NCI-H2029 treated with DMSO at 0.1 percent for 48 hours (cell line): ENCODE measurements around the gene ZNF558.

Experiments used
- DNase-seq: peaks from one replicate; lab custom pipeline; 2025; lab: John Stamatoyannopoulos, UW

The ZNF558 gene

DNA sequence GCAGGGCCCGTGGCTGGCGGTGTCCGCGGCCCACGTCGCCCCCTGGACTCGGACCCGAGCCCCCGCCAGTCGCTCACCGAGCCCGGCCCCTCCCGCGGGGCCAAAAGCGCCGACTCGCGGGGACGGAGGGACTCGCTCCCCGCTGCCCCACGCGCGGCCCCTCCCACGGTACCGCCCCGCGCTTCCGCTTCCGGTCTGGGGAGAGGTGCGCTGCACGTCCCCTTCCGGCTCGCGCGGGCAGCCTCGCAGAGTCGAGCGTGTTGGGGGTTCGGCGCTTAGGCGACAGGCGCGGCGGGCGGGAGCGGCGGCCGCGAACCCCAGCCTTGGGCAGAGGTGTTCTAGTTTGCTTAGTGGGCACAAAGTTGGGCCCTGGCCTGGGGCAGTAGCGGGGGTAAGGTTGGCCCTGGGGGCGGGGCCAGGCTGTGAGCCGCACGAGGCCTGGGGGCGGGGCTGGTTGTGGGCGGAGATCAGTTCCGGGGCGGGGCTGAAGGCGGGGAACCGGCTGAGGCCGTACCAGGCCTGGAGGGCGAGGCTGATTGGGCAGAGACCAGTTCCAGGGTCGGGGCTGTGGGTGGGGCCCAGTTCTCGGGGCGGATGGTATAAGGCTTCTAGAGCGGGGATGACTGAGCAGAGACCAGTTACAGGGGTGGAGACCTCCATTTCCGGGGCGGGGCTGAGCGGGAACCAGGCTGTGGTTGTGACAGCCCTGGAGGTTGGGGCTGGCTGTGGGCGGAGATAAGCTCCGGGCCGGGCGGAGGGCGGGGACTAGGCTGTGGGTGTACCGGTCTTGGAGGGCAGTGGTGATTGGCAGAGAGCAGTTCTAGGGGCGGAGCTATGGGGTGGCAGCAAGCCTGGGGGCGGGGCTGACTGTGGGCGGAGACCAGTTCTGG lies at the start of gene ZNF558, which contains the start of gene MBD3L1:
Gene ZNF558, minus strand, starts transcription at position 173 of the 890 bp plus-strand sequence. CDS start 9,645 bp downstream, outside the sequence.
Gene MBD3L1, plus strand, starts transcription at position 246 of the 890 bp plus-strand sequence. CDS start 10,302 bp downstream, outside the sequence.
- peak; percentile 97 for DNase-seq

DNA sequence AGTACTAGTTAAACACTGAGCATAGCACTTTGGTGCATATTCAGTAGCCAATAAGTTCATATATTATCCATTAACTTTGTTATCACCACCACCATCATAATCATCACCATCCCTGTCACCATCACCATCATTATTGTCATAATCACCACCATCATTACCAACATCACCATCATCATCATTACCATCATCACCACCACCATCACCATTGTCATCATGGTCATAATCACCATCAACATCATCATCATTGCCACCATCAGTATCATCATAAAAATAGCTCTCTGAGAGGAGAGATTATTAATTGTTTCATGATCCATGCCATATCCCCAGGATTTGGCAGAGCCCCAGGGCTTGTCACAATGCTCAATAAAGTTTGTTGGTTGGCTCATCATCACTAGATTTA lies 49.4 kb upstream of the ZNF558 start:
- no peak for DNase-seq

DNA sequence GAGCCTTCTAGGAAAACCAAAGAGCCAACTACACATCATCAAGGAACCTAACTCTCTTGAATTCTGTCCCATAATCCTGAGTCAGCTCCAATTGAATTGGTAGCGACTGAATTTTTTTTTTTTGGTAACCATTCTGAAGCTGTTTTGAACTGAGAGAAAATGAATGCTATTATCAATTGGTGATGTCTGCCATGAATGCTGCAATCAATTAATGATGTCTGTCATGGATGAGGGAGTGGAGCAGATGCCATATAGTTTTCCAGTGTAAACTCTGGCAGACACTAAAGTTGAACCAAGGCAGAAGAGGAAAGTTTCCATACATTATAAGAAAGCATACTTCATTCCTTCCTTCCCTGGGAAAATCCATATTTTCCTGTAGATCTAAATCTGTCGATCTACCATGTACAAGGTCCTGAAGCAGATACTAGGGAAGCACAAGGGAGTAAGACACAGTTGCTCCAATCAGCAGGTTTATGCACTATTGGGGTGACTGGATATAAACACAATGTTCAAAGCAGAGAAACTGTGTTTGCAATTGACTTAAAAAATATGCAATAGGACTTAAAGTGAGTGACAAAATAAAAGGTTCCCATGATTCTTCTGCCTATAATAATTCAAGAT lies 48.9 kb upstream of the ZNF558 start:
- no peak for DNase-seq

DNA sequence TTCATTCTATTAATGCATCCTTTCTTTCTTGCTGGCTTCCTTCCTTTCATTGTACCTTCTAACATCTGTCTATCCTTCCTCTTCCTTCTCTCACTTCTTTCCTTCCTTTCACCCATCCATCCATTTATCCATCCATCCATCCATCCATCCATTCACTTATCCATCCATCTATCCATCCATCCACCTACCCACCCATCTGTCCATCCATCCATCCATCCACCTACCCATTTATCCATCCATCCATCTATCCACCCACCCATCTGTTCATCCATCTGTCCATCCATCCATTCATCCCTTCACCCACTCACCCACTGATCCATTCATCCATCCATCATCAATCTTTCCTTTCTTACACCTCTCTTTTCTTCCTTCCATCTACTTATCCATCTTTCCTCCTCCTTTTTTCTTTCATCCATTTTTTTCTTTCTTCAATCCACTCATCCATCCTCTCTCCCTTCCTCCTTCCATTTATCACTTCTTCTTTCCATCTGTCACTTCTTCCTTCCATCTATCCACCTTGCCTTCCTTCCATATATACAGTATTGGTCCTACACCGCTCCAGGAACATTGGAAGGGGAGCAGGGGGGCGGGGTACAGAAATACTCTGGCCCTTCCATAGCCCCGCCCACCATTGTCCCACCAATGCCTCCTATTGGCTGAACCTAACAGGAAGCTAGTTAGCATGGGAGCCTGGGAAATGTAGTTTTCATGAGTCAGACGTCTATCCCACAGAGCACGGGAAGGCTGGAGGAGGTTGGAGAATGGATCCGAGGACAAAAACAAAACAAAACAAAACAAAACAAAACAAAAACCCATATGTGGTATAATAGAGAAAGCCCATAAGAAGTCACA lies 46.0 kb upstream of the ZNF558 start:
- DNase-seq, result no peak

DNA sequence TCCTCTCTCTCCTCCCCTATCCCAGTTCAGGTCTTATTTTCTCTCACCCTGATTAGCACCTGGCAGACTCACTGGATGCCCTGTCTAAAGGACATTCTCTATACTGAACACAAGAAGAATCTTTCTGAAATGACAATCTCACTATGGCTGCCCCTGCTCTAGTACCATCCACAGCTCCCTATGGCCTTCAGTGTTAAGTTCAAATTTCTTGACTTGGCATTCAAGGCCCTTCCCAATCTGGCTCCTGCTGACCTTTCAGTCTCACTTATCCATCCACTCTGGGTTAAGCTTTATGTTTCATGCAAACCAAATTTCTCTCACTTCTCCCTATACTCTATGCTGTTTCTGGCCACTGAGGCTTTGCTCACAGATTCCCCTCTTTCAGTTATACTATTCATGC lies 34.2 kb upstream of the ZNF558 start:
- DNase-seq, result no peak

DNA sequence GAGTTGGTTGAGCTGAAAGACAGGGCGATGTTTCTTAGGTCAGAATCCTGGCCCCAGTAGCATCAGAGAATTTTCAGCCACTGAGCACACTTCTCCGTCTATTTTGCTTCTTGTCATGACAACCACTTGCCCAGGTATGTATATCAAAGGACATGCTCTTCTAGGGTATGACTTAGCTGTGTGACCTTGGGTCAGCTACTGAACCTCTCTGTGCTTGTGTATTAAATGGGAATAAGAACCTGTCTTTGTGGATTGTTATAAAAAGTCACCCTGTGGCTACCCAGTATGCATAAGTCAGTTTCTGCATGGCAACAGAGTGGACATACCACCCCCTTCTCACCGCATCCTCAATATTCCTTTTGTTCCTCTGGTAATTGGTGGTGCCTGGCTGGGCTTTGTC lies 26.2 kb upstream of the ZNF558 start:
- DNase-seq, result no peak

DNA sequence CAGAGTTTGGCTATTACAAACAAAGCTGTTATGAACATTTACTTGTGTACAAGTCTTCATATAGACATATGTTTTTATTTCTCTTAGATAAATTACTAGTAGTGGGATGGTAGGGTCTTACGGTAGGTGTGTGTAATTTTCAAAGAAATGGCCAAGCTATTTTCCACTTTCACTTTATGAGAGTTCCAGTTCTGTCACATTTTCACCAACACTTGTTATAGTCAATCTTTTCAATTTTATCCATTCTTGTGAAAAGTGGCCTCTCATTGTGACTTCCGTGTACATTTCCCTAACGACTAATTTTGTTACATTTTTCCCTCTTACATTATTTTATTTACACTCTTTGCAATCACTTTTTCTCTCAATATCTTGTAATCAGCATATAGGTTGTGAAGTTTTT lies 18.4 kb upstream of the ZNF558 start:
- no peak for DNase-seq

DNA sequence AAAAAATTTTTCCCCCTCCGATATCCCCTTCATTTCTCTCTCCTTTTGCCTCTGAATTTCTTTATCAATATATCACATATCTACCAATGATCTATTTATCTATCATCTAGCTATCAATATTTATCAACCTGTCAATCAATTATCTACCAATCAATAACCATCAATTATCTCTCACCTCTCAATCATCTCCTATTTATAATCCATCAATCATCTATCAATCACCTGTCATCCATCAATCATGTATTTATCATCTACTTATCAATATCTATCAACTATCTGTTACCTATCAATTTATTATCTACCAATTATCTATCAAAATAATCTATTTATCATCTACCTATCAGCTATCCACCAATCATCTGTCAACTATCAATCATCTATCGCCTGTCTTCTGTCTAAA lies 17.1 kb upstream of the ZNF558 start:
- DNase-seq, result no peak

DNA sequence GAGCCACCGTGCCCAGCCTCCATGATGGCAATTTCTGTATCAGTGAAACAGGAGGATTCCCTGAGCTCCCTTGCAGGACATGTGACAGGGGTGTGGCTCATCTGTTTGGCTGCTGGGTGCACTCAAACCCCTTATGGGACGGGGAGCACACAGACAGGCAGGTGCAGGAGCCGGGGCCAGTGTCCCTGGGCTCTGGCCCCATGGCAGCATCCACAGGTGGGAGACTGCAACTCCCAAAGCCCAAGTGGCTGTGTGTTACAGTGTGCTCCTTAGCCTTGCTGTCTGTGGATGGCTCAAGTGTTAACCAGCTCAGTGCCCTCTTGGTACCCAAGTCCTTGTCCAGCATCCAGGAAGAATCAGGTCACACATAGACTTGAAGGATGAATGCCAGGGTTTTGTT lies 14.7 kb upstream of the ZNF558 start:
- DNase-seq, result no peak

DNA sequence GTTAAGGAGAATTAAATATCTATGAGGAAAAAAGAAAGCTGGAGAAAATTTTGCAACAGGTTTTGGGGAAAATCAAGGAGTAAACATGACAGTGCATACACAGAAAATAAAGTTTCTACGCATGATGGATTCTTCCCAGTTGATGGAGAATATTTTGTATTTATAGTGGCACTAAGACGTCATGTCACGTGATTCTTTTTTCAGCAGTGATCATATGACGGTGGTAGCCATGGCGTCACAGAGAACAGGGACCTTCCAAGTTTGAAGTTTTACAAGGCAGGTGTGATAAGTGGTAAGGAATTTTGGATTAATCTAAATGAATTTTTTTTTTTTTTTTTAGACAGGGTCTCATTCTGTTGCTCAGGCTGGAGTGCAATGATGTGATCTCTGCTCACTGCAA lies 8.6 kb upstream of the ZNF558 start:
- no peak for DNase-seq

DNA sequence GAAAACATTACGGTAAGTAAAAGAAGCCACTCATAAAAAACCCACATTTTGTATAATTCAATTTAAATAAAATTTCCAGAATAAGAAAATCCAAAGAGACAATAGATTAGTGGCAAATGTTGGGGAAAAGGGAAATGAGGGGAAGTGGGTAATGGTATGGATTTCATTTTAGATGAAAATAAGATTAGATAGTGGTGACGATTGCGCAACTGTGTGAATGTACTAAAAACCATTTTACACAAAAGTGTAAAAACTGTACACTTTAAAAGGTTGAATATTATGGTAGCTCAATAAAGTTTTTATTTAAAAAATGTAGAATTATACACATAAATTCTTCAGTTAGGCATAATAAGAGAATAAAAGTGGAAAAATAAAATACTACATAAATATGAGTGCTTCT lies 3.8 kb upstream of the ZNF558 start:
- DNase-seq, result no peak

DNA sequence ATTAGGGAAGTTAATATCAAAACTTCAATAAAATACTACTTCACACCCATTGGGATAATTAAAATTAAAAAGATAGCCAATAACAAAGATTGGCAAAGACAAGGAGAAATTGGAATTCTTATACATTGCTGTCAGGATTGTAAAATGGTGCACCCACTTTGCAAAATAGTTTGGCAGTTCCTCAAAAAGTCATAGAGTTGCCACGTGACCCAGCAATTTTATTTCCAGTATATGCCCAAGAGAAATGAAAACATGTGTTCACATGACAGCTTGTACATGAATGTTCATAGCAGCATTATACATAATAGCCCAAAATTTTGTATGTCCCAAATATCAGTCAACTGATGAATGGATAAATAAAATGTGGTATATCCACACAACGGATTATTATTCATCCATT lies 3.3 kb upstream of the ZNF558 start:
- DNase-seq, result no peak

DNA sequence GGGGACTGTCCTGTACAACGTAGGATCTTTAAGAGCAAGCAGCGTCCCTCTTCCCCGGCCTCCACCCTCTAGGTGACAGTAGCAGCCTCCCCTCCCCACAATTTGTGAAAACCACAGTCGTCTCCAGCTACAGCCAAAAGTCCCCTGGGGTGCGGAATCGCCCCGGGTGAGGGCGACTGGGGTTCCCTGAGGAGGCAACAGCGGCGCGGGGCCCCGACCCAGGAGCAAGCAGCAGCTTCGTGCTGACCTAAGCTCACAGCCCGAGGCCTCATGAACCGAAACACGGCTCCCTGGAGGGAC lies 322 bp downstream of the ZNF558 start:
- DNase-seq, result no peak

DNA sequence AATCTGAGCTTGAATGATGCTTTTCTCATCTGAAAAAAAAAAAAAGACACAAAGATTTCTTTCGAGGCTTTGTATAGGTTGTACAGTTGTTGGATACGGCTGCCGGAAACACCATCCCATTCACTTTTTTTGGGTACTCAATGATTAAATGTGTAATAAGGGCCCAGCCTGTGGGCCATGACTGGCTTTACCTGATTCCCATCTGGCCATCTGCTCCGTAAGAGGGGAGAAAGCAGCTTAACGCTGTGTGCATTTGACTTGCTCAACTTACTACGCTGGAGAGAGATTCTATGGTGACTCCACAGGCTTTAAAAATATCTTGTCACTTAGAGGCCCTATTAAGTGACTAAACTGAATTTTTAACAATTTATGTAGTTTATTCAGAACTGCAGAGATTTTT lies 731 bp downstream of the ZNF558 start:
- DNase-seq, result no peak

DNA sequence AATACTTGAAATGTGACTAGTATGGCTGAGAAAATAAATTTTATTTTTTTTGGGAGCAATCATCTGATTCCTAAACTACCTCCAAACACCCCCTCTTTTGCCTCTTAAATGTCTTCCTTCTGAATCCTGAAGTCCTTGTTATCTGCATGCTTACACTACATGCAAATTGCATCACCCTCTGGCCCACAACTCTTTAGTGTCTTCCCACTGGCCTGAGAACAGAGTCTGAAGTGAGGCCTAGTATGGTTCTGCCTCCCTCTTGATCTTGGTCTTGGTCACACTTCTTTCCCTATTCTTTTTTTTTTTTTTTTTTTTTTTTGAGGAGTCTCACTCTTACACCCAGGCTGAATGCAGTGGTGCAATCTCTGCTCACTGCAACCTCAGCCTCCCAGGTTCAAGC lies 4.8 kb downstream of the ZNF558 start:
- no peak for DNase-seq

DNA sequence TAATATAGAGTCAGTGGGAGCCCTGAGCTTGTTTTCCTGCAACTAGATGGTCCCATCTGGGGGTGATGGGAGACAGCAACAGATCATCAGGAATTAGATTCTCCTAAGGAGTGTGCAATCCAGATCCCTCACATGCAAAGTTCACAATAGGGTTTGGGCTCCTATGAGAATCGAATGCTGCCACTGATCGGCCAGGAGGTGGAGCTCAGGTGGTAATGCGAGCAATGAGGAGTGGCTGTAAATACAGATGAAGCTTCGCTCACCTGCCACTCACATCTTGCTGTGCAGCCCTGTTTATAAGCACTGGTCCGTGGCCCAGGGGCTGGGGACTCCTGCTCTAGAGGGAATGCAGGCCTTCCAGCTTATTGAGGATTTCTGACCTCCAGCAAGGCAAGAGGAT lies 5.7 kb downstream of the ZNF558 start:
- DNase-seq, result no peak

DNA sequence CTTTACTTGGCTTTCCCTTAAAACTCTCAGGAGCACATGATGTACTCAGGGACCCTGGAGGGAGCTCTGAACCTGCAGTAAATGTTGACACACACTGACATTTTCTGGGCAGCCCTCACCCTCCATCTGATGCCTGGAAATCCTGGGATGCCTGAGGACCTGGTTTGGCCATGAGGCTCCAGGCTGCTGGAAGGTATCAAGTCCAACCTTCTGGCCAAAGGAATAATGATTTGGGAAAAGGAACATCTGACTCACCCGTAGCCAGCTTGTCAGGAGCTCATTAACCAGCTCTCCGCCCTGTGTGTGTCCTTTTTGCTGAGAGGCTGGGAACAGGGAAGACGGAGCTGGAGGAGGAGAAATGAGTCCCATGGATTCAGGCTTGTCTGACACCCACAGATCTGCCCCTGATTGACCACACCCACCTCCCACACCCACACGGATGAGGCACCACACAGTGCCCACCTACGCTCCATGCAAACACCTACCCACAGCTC lies 10.3 kb downstream of the ZNF558 start:
- no peak for DNase-seq

DNA sequence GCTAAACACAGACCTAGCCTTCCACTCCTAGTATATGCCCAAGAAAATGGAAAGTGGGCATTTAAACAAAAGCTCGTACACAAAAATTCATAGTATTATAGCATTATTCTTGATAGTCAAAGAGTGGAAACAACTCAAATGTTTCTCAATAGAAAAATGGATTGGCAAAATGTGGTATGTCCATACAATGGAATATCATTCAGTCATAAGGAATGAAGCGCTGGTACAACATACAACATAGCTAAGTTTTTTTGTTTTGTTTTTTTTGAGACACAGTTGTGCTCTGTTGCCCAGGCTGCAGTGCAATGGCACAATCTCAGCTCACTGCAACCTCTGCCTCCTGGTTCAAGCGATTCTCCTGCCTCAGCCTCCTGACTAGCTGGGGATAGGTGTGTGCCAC lies 11.9 kb downstream of the ZNF558 start:
- DNase-seq, result no peak

DNA sequence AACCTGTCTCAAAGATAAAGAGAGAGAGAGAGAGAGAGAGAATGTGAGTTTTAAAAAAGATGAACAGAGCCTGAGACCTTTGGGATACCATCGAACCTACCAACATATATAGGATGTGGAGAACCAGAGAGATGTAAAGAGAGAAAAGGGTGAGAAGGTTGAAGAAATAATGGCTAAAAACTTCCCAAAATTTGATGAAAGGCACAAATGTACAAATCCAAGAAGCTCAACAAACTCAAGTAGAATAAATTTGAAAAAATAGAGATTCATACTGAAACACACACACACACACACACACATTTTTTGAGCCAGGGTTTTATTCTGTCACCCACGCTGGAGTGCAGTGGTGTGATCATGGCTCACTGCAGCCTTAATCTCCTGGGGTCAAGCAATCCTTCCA lies 16.3 kb downstream of the ZNF558 start:
- DNase-seq, result no peak

DNA sequence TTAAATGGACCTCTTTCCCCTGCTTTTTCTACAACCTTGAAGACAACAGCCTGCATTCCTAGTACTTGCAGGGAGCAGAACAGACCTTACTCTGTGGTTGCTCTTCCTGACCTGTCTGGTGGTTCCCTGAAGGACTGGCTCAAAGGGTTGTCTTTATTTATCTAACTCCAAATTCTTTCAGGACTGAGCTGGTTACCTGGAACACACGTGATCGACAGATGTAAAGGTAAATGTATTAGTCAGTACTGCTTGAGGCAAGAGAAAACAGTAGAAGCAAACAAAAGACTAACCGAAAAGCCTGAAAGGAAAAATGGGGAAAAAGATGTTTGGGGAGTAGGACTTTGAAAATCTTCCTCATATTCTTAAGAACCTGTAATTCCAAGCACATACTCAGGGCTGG lies 17.9 kb downstream of the ZNF558 start:
- no peak for DNase-seq

DNA sequence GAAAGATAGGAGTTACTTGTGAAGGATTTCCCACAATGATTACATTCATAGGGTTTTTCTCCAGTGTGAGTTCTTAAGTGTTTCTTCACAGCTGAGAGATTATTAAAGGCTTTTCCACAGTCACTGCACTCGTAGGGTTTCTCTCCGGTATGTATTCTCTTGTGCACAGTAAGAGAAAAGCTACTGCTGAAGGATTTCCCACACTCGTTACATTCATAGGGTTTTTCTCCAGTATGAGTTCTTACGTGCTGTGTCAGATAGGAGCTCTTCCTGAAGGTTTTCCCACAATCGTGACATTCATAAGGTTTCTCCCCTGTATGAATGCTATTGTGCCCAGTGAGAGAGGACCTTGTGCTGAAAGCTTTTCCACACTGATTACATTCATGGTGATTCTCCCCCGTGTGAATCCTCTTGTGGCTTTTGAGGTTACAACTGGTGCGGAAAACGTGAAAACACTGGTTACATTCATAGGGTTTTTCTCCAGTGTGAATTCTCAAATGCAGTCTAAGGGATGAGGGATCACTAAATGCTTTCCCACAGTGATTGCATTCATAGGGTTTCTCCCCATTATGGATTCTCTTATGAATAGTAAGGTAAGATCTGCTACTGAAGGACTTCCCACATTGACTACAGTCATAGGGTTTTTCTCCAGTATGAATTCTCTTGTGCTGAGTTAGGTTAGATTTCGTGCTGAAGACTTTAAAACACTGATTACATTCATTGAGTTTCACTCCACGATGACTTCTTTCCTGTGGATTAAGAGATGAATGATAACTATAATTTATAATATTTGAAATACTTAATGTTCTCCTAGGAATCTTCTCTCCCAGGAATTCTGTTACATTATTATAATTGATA lies 20.6 kb downstream of the ZNF558 start:
- no peak for DNase-seq

DNA sequence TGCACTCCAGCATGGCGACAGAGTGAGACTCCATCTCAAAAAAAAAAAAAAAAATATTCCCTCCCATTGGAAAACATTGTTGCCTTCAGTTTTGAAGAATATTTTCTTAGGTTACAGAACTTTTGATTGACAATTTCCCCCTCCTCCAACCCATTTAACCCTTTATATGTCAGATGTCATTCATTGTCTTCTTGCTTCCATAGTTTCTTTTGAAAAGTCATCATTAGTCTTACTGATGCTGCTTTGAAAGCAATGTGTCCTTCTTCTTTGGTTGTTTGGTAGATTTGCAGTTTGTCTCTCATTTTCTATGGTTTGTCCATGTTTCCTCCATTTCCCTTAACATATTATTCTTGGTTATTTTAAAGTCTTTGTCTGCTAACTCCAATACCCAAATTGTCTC lies 25.4 kb downstream of the ZNF558 start:
- no peak for DNase-seq
